GM12878 (cell line): Measurements from ENCODE around the gene SLC25A42.

Experiments used
- ATF2 ChIP-seq: IDR thresholded peaks from 2 replicates; pipeline ENCODE4 v1.6.1; 2012; ENCODE audit warnings: low read length, inconsistent platforms
- EP300 ChIP-seq, 2 experiments: fragments of 150-350 bp in 1 of 2; IDR thresholded peaks; 2 replicates each; pipeline ENCODE4 v1.6.1; 2011 to 2012; ENCODE audit warnings: low read depth in 2 of 2, low read length in 2 of 2, borderline replicate concordance in 1 of 2, improper control_type of control experiment in 1 of 2, inconsistent platforms in 1 of 2; ENCODE audit not compliant: control insufficient read depth in 1 of 2
- FOXM1 ChIP-seq: IDR thresholded peaks from 2 replicates; pipeline ENCODE4 v1.6.1; 2012; ENCODE audit warnings: low read depth, mild to moderate bottlenecking, inconsistent platforms, low read length, moderate library complexity
- RAD21 ChIP-seq: IDR thresholded peaks from 2 replicates; pipeline ENCODE4 v1.6.1; 2011; ENCODE audit warnings: mild to moderate bottlenecking, low read depth, low read length, moderate library complexity; ENCODE audit not compliant: insufficient read depth
- ZNF274 ChIP-seq: IDR thresholded peaks from one replicate; pipeline ENCODE4 v1.8.0; 2011; ENCODE audit not compliant: insufficient read length, insufficient read depth

DNA sequence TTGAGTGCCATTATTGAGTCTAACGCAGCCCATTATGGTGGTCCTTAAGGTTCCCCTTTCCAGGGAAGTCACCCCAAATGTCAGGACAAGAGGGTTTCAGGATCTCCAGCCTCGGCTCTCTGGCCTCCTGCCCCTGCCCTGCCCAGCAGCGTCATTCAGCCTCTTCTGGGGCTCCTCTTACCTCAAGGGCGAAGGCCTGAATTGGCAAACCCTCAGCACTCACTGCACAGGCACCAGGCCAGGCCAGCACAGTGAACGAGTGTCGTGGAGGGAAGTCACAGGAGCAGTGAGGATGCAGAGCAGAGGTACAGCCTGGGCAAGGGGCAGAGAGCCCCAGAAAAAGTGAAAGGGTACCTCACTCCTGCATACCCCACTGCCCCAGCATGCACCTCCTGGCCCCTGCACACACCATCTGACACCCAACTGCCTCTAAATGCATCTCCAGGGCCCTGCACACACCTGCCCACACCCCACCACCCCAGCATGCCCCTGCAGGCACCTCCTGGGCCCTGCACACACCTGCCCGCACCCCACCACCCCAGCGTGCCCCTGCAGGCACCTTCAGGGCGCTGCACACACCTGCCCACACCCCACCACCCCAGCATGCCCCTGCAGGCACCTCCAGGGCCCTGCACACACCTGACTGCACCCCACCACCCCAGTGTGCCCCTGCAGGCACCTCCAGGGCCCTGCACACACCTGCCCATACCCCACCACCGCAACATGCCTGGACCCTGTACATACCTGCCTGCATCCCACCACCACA is 19.8 kb downstream of the SLC25A42 start:
- TF ChIP-seq ZNF274 (no peak), FOXM1 (no peak), ATF2 (no peak), EP300 (IDR thresholded peaks at IDR 0.05; ENCODE audit: borderline replicate concordance in 1 of 2, control insufficient read depth in 1 of 2, low read depth in 2 of 2, low read length in 2 of 2) (no peak), RAD21 (no peak)
